HUES64 (cell line): Measurements from ENCODE around the gene PRSS16. TPM values are rescaled to one million over a fixed set of nuclear protein-coding genes. Genes with fewer than 3 reads are reported as not detected.
"Not testable (repeated sequence)": the region's sequence is repeated elsewhere in the genome, so short reads cannot be mapped to it uniquely, and the experiment has no call there.

Source experiments
- H3K27ac ChIP-seq: 2 replicates; pipeline ENCODE4 v1.7.0; 2013; ENCODE audit warnings: low read depth, low read length, inconsistent platforms
- H3K27me3 ChIP-seq: 2 replicates; pipeline ENCODE4 v1.6.1; 2013; ENCODE audit warnings: mild to moderate bottlenecking, low read length; ENCODE audit not compliant: insufficient read depth
- H3K36me3 ChIP-seq: 2 replicates; pipeline ENCODE4 v1.6.1; 2013; ENCODE audit warnings: mild to moderate bottlenecking, low read length; ENCODE audit not compliant: insufficient read depth
- H3K4me1 ChIP-seq: 2 replicates; pipeline ENCODE4 v1.6.1; 2013; ENCODE audit warnings: mild to moderate bottlenecking, low read length, moderate library complexity; ENCODE audit not compliant: insufficient read depth
- H3K4me3 ChIP-seq: 2 replicates; pipeline ENCODE4 v1.5.1; 2013; ENCODE audit warnings: mild to moderate bottlenecking, low read length, moderate library complexity
- H3K9ac ChIP-seq: 2 replicates; pipeline ENCODE4 v1.6.1; 2013; ENCODE audit warnings: mild to moderate bottlenecking, low read depth, low read length
- H3K9me3 ChIP-seq: 2 replicates; pipeline ENCODE4 v1.6.1; 2013; ENCODE audit warnings: low read depth, low read length; ENCODE audit not compliant: insufficient read depth
- WGBS: fragments of 150-250, 120-280 bp; methylation state at CpG from one replicate; pipeline ENCODE4 v1.1.7; 2013; ENCODE audit warnings: missing lambda C conversion rate; 5-methylcytosine and 5-hydroxymethylcytosine counted together
- polyA plus RNA-seq, 2 experiments: library from polyadenylated mRNA; stranded (reverse); fragments of 50-300 nt; gene quantifications; one replicate each; pipeline ENCODE4 v1.2.3, GENCODE V29; 2013

PRSS16 gene, protein sequence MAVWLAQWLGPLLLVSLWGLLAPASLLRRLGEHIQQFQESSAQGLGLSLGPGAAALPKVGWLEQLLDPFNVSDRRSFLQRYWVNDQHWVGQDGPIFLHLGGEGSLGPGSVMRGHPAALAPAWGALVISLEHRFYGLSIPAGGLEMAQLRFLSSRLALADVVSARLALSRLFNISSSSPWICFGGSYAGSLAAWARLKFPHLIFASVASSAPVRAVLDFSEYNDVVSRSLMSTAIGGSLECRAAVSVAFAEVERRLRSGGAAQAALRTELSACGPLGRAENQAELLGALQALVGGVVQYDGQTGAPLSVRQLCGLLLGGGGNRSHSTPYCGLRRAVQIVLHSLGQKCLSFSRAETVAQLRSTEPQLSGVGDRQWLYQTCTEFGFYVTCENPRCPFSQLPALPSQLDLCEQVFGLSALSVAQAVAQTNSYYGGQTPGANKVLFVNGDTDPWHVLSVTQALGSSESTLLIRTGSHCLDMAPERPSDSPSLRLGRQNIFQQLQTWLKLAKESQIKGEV
- polyA plus RNA-seq (2013, experiment 1 of 2): 8.0 TPM
- 8.5 TPM for polyA plus RNA-seq (2013, experiment 2 of 2)

DNA sequence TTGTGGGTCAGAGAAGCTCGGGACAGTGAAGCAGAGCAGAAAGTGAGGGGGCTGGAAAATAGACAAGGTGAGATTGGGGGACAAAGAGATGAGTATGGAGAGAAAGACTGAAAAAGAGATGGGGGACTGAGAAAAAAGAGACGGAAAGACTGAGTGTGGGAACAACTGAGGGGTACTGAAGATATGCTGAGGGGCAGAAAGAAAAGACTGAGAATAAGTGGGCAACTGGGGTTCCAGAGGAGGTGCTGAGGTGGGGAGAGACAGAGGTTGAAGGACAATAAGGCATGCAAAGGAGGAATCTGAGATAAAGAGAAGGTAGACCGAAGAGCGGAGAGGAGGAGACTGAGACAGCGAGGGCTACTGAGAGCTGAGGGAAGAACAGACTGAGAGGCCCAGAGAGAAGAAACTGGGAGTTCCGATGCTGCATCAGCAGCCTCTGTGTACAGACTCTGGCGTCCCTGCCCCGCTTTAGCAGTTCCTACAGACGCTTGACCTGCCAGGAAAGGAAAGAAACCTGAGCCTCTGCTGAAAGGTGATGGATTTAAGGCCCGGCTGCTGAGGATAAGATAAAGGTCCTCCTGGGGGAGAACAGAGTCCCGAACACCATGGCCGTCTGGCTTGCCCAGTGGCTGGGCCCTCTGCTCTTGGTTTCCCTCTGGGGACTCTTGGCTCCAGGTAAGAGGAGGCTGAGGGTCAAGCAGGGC, at the start of gene PRSS16:
PRSS16 (plus strand) TSS at position 569 of the 704 bp plus-strand sequence; CDS start at position 606, 37 bp downstream.
- H3K27ac ChIP-seq: no peak within 1 kb of the TSS
- H3K4me1 ChIP-seq: peaks cover 5% of the 10 kb centered on the region; the same call in 1 of the 2 replicates
- H3K4me3 ChIP-seq: no peak within 1 kb of the TSS
- no peaks in the 10 kb centered on the region for H3K9me3 ChIP-seq
- H3K9ac ChIP-seq: no peak within 1 kb of the TSS
- WGBS: 85% methylated on average over 12 of the region's 12 CpGs
- H3K27me3 ChIP-seq: peaks cover 50% of the 10 kb centered on the region
- H3K36me3 ChIP-seq: no peaks in the 10 kb centered on the region

DNA sequence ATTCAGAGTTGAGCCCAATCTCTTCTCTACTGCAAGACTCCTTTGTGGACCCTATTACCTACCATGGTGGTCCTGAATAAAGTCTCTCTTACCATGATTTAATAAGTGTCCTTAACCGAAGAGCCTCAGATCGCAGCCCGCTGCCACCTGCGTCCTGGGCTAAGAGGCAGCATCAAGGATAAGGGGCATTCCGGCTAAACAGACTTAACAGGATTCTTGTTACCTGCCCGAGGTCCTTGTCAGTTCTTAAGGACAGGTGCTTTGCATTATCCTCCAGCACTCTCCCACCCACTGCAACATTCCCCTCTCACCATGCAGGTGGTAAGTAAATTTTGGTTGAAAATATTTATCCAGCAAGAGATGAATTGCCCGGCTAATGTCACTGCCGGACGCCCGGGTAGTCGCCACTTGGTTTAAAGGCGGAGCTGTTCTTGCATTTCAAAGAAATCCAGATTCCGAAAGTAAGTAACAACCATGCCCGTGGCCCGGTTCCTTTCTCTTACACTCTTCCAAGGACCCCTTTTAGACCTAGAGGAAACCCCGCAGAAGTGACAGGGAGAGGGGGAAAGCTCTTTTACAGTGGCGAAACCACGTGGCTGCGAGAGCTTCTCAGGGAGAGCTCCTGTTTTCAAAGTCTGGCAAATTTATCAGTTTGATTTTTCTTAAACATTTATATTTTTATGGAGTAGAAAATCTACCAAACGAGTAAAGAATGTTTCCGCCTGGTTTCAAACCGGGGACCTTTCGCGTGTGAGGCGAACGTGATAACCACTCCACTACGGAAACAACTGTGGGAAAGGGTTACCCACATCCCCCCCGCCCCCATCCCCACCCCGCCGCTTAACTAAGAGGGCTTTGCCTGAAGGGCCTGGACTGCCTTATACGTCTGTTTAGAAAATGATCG, 41.9 kb upstream of the PRSS16 start:
- Histone ChIP-seq H3K9me3 (no peaks in the 10 kb centered on the region), H3K27me3 (peaks cover 22% of the 10 kb centered on the region), H3K4me3 (peak overlapping the region; percentile 65), H3K36me3 (no peaks in the 10 kb centered on the region), H3K4me1 (peaks cover 12% of the 10 kb centered on the region), H3K27ac (no peak overlapping the region), H3K9ac (peak overlapping the region; percentile 29)
- WGBS: 10% methylated on average over 29 of the region's 32 CpGs

DNA sequence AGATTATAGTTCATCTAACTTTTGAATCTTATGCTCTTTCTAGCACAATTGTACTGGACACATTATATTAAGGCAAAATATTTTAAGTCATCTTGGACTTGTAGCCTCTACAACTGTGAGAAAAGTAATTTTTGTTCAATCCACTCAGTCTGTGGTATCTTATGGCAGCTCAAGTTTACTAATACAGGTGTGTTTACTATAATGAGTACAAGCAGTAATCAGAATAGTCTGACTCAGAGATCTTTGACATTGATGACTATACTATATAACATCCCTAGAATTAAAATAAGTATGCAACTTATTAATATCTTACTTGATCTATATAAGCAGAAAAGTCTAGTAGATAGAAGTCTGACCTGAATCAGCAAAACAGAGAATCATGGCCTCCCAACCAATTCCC, 40.7 kb upstream of the PRSS16 start:
- no peak overlapping the region for H3K27ac ChIP-seq
- H3K4me3 ChIP-seq: peak overlapping the region; percentile 65
- H3K9ac ChIP-seq: no peak overlapping the region
- H3K9me3 ChIP-seq: no peaks in the 10 kb centered on the region
- no peaks in the 10 kb centered on the region for H3K36me3 ChIP-seq
- peaks cover 12% of the 10 kb centered on the region for H3K4me1 ChIP-seq
- peaks cover 22% of the 10 kb centered on the region for H3K27me3 ChIP-seq

DNA sequence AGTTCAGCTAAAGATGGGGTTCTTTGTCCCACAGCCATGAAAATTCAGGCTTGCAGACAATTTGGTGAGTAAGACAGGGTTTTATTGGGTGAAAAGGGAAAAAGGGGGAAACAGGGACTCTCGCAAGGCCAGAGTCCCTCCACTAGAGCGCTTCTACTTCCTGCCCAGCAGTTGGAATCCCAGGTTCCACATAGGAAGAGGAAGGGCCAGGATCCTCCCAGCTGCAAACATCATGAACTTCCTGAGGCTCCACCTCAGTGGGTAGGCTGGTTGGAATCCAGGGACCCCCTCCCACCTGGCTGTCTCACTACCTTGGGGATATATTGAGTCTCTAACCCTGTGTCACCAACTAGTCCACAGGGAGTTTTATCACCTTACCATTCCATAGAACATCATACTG, 39.5 kb upstream of the PRSS16 start:
- peaks cover 22% of the 10 kb centered on the region for H3K27me3 ChIP-seq
- no peaks in the 10 kb centered on the region for H3K36me3 ChIP-seq
- H3K9ac ChIP-seq: no peak overlapping the region
- H3K4me1 ChIP-seq: peaks cover 12% of the 10 kb centered on the region
- no peak overlapping the region for H3K4me3 ChIP-seq
- 89% methylated on average over 2 of the region's 2 CpGs for WGBS
- H3K27ac ChIP-seq: no peak overlapping the region
- H3K9me3 ChIP-seq: no peaks in the 10 kb centered on the region

DNA sequence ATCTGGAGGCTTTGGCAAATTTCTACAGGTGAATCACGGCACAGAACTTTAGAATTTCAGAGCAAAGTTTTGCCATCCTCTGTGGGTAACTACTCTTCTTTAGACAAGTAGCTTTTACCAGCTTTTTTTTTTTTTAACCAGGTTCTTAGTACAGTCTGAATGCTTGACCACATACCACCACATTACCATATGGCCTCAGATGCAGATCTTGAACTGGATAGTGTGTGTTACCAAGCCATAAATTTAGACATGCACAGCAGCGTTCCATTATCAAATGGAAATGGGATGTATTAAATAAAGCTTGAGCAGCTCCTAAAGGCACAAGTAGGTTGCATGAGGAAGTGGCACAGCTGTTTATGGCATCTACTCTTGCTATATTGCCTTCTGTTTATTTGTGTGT, 38.3 kb upstream of the PRSS16 start:
- peaks cover 12% of the 10 kb centered on the region for H3K4me1 ChIP-seq
- no peaks in the 10 kb centered on the region for H3K9me3 ChIP-seq
- no peak overlapping the region for H3K27ac ChIP-seq
- 94% methylated on average over 2 of the region's 2 CpGs for WGBS
- no peak overlapping the region for H3K9ac ChIP-seq
- peak overlapping the region; percentile 6; the same call in 1 of the 2 replicates for H3K4me3 ChIP-seq
- no peaks in the 10 kb centered on the region for H3K36me3 ChIP-seq
- H3K27me3 ChIP-seq: peaks cover 22% of the 10 kb centered on the region

DNA sequence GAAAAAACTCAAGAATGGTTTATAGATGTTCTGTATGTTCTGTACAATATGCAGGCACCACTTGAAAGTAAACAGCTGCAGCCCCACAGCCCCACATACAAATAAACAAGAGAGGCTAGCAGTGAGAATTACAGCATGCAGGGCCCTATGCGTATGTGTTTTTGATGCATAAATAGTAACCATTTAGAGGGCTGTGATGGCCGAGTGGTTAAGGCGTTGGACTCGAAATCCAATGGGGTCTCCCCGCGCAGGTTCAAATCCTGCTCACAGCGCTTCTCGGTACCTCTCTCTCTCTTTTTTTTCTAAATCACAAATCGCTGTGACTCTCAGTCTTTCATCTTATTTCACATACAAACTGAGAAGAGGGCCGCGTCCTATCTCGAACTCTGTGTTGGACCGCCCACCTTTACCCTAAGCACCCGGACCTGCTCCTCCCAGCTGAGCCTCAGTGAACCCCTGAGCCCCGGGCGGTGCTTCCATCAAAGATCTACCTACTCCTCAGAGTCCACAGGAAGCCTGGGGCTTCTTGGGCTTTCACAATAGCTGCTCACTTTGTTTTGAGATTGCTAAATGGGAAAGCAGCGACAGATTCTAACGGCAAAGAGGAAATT, 37.7 kb upstream of the PRSS16 start:
- no peak overlapping the region for H3K27ac ChIP-seq
- no peak overlapping the region for H3K9ac ChIP-seq
- peaks cover 12% of the 10 kb centered on the region for H3K4me1 ChIP-seq
- no peaks in the 10 kb centered on the region for H3K36me3 ChIP-seq
- H3K9me3 ChIP-seq: no peaks in the 10 kb centered on the region
- H3K27me3 ChIP-seq: peaks cover 20% of the 10 kb centered on the region
- no peak overlapping the region for H3K4me3 ChIP-seq
- WGBS: 83% methylated on average over 18 of the region's 18 CpGs

DNA sequence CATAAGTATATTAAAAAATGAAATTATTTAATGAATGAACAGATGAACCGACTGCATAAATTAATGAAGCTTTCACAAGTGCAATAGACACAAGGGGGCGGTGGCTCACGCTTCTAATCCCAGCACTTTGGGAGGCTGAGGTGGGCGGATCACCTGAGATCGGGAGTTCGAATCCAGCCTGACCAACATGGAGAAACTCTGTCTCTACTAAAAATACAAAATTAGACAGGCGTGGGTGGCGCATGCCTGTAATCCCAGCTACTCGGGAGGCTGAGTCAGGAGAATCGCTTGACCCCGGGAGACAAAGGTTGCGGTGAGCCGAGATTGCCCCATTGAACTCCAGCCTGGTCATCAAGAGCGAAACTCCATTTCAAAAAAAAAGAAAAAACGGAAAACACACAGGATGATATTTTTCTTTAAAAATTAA, 34.4 kb upstream of the PRSS16 start:
- H3K4me1 ChIP-seq, H3K36me3 ChIP-seq, H3K27me3 ChIP-seq, H3K27ac ChIP-seq, H3K9ac ChIP-seq, H3K9me3 ChIP-seq: not testable (repeated sequence)
- 92% methylated on average over 14 of the region's 15 CpGs for WGBS
- H3K4me3 ChIP-seq: peak overlapping the region; percentile 59; the same call in 1 of the 2 replicates

DNA sequence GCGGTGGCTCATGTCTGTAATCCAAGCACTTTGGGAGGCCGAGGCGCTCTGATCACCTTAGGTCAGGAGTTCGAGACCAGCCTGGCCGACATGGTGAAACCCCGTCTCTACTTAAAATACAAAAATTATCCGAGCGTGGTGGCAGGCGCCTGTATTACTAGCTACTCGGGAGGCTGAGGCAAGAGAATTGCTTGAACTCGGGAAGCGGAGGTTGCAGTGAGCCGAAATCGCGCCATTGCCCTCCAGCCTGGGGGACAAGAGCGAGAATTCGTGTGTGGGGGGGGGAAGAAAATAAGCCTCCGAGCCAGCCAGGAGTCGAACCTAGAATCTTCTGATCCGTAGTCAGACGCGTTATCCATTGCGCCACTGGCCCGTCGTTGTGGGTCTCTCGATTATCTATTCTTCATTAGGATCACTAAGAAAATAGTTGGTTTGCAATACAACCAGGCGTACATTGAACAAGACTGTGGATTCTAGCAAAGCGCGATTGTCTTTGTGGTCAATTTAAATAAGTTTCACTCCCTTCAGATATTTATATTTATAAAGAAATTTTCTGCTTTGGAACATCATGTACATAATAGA, 33.9 kb upstream of the PRSS16 start:
- 11% methylated on average over 26 of the region's 29 CpGs for WGBS
- no peaks in the 10 kb centered on the region for H3K36me3 ChIP-seq
- H3K4me1 ChIP-seq: no peaks in the 10 kb centered on the region
- peak overlapping the region; percentile 59 for H3K4me3 ChIP-seq
- no peaks in the 10 kb centered on the region for H3K27me3 ChIP-seq
- no peak overlapping the region for H3K27ac ChIP-seq
- no peaks in the 10 kb centered on the region for H3K9me3 ChIP-seq
- no peak overlapping the region for H3K9ac ChIP-seq

DNA sequence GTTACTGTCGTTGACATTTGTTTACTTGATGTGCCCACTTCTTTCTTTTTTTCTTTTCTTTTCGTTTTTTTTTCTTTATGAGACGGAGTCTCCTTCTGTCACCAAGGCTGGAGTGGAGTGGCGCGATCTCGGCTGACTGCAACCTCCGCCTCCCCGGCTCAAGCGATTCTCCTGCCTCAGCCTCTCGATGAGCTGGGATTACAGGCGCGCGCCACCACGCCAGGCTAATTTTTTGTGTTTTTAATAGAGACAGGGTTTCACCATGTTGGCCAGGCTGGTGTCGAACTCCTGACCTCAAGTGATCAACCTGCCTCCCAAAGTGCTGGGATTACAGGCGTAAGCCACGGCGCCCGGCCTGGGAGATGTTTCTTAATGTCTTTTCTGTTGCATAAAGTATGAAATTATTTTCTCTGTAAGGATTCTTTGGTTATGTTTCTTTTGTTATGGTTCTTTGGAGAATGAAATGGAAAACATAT, 33.3 kb upstream of the PRSS16 start:
- no peaks in the 10 kb centered on the region for H3K9me3 ChIP-seq
- H3K27me3 ChIP-seq: no peaks in the 10 kb centered on the region
- H3K4me3 ChIP-seq: peak overlapping the region; percentile 59
- H3K36me3 ChIP-seq: no peaks in the 10 kb centered on the region
- 5% methylated on average over 19 of the region's 19 CpGs for WGBS
- no peak overlapping the region for H3K27ac ChIP-seq
- no peaks in the 10 kb centered on the region for H3K4me1 ChIP-seq
- H3K9ac ChIP-seq: no peak overlapping the region

DNA sequence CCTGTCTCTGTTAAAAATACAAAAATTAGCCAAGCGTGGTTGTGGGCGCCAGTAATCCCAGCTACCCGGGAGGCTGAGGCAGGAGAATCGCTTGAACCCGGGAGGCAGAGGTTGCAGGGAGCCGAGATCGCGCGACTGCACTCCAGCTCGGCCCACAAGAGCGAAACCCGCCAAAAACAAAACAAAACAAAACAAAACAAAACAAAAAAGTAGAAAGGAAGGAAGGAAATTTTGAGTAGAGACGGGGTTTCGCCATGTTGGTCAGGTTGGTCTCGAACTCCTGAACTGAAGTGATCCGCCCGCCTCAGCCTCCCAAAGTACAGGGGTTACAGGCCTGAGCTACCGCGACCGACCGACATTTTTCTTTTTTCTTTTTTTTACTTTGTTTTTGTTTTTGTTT, 30.6 kb upstream of the PRSS16 start:
- no peak overlapping the region for H3K27ac ChIP-seq
- 96% methylated on average over 17 of the region's 21 CpGs for WGBS
- no peaks in the 10 kb centered on the region for H3K36me3 ChIP-seq
- no peak overlapping the region for H3K4me3 ChIP-seq
- no peaks in the 10 kb centered on the region for H3K4me1 ChIP-seq
- no peaks in the 10 kb centered on the region for H3K27me3 ChIP-seq
- H3K9ac ChIP-seq: no peak overlapping the region
- no peaks in the 10 kb centered on the region for H3K9me3 ChIP-seq
